NCI-H748 treated with DMSO at 0.1 percent for 48 hours (cell line): Measurements from ENCODE around the gene PDZK1IP1.

ENCODE experiments used
- DNase-seq: peaks from one replicate; lab custom pipeline; 2025; lab: John Stamatoyannopoulos, UW

The PDZK1IP1 gene

GRCh38 chr1:47189844-47190508 lies at the start of gene PDZK1IP1:
TSS of gene PDZK1IP1 (minus strand) at chr1:47190036. CDS start at chr1:47189932, 104 bp downstream.
- DNase-seq, result no peak

GRCh38 chr1:47238935-47239592 lies 49.2 kb upstream of the PDZK1IP1 start:
- no peak for DNase-seq

GRCh38 chr1:47235806-47236205 lies 46.0 kb upstream of the PDZK1IP1 start:
- DNase-seq, result no peak

- DNase-seq, result no peak
Observed at GRCh38 chr1:47235241-47235681, 45.4 kb upstream of the PDZK1IP1 start.

GRCh38 chr1:47233186-47233585 lies 43.4 kb upstream of the PDZK1IP1 start:
- no peak for DNase-seq

- DNase-seq, result no peak
Observed at GRCh38 chr1:47232187-47232874, 42.5 kb upstream of the PDZK1IP1 start, which contains the start of gene TAL1. TSS of gene TAL1 (minus strand) at chr1:47232225. CDS start at chr1:47225888, 6,337 bp downstream.

- DNase-seq, result no peak
Observed at GRCh38 chr1:47231301-47232186, 41.7 kb upstream of the PDZK1IP1 start.

- DNase-seq, result no peak
Observed at GRCh38 chr1:47230692-47231300, 41.0 kb upstream of the PDZK1IP1 start.

- no peak for DNase-seq
Observed at GRCh38 chr1:47229886-47230691, 40.3 kb upstream of the PDZK1IP1 start.

- DNase-seq, result no peak
Observed at GRCh38 chr1:47229031-47229885, 39.4 kb upstream of the PDZK1IP1 start.

- DNase-seq, result no peak
Observed at GRCh38 chr1:47228644-47229030, 38.8 kb upstream of the PDZK1IP1 start.

GRCh38 chr1:47227341-47228232 lies 37.8 kb upstream of the PDZK1IP1 start:
- no peak for DNase-seq

- DNase-seq, result no peak
Observed at GRCh38 chr1:47226839-47227215, 37.0 kb upstream of the PDZK1IP1 start.

- no peak for DNase-seq
Observed at GRCh38 chr1:47226121-47226838, 36.4 kb upstream of the PDZK1IP1 start.

- peak; percentile 16 for DNase-seq
Observed at GRCh38 chr1:47225430-47226100, 35.7 kb upstream of the PDZK1IP1 start.

- DNase-seq, result no peak
Observed at GRCh38 chr1:47224676-47225399, 35.0 kb upstream of the PDZK1IP1 start.
